ENCODE measurements around the gene ZBTB49.

The ZBTB49 gene

DNA sequence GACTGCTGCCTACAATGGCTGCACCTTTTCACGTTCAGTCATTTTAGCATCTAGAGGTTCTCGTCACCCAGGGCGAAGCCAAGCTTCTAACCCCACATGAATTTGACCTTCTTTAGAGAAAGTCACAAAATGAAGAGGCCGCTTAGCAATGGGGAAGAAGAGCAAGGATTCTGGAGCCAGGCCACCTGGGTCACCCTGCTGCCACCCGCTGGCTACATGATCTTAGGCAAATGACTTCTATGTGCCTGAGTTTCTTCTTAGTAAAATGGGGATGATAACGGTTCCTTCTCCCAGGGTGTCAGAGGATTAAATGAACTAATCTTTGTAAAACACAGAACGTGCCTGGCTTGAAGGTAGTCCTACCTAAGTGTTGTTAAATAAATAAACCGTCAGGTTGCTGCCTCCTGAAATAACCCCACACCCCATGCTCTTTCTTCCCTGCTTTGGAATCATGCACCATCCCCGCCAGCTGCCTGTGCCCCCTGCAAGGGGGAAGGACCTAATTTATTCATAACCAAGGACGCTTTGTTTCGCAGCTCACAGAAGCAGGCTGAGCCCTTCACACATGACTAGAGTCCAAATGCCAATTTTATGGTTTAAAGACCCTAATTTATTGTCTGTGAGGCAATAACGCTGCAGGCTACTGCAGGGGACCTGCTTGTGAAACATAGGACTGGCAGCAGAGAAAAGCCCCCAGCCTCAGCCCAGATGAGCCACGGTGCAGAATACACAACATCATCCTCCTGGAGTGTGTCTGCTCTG lies 68.2 kb downstream of the ZBTB49 start:
- DNase-seq (ENCODE audit: low spot score): no peak

DNA sequence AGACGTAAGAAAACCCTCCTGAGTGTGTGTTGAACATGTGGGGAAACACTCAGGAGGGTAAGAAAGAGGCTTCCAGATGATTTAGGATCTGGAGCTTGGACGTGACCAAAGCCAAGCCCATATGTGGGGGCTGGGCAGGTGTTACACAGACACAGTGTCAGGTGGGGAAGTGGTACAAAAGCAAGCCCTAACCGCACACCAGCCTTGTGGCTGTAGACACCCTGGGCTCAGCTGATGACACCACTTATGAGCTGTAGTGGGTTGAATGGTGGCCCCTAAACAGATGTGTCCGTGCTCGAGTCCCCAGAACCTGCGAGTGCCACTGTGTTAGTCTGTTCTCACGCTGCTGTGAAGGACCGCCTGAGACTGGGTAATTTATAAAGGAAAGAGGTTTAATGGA lies 71.8 kb downstream of the ZBTB49 start:
- DNase-seq (ENCODE audit: low spot score): no peak

DNA sequence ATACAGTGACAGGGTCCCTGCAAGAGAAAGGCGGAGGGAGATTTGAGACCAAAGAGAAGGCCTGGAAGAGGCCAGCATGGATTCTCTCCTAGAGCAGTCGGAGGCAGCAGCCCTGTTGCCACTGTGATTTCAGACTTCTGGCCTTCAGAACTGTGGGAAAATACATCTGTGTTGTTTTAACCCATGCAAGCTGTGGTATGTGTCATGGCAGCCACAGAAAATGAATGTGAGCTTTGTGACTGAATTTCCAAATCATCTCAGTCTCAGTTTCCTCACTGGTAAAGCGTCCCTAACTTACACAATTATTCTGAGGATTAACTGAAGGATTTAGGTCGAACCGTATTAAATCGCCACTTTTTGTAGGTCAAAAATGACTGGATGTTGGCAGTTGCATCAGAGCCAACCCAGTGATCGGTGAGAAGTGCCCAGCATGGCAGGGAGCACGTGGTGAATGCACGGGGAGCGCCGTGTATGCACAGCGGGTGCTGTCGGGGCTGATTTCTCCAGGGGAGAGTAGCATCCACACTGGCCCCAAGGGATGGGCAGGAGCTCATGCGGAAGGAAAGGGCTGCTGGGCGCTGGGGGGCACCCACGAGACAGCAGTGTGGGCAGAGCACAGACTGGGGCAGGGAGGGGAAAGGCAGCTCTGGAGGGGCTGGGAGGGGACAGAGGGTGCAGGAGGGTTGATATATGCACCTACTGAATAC lies 73.1 kb downstream of the ZBTB49 start:
- no peak for DNase-seq (ENCODE audit: low spot score)

DNA sequence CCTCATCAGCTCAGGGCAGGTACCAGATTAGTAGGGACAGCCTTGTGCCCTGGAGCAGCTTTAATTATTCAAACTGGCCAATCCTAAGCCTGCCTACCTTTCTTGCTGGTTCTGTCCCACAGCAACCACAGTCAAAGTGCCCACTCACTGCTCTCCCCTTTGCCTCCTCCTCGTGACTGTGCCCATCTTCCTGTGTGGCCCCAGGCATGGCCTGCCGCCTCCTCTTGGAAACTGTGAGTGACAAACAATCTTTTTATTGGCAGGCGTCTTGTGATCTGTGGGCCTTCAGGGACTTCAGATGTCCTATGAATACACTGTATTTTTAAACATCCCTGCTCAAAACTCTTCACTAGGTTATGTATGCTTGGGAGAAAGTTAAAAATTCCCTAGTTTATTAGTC lies 74.0 kb downstream of the ZBTB49 start:
- no peak for DNase-seq (ENCODE audit: low spot score)

DNA sequence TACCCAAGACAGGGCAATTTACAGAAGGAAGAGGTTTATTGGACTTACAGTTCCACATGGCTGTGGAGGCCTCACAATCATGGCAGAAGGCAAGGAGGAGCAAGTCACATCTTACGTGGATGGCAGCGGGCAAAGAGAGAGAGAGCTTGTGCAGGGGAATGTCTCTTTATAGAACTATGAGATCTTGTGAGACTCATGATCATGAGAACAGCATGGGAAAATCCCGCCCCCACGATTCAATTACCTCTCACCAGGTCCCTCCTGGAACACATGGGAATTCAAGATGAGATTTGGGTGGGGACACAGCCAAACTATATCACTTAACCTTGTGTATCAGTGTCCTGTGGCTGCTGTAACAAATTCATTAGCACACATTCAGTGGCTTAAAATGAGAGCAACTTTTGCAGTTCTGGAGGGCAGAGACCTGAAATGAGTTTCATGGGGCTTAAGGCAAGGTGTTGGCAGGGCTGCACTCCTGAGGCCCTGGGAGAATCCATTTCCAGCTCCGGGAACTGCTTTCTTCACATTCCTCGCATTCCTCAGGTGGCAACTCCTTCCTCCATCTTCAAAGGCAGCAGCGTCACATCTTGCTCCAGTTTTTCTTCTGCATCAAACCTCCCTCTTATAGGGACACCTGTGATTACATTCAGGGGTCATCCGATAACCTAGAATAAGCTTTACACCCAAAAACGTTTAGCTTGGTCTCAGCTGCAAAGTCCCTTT lies 74.6 kb downstream of the ZBTB49 start:
- DNase-seq (ENCODE audit: low spot score): no peak

DNA sequence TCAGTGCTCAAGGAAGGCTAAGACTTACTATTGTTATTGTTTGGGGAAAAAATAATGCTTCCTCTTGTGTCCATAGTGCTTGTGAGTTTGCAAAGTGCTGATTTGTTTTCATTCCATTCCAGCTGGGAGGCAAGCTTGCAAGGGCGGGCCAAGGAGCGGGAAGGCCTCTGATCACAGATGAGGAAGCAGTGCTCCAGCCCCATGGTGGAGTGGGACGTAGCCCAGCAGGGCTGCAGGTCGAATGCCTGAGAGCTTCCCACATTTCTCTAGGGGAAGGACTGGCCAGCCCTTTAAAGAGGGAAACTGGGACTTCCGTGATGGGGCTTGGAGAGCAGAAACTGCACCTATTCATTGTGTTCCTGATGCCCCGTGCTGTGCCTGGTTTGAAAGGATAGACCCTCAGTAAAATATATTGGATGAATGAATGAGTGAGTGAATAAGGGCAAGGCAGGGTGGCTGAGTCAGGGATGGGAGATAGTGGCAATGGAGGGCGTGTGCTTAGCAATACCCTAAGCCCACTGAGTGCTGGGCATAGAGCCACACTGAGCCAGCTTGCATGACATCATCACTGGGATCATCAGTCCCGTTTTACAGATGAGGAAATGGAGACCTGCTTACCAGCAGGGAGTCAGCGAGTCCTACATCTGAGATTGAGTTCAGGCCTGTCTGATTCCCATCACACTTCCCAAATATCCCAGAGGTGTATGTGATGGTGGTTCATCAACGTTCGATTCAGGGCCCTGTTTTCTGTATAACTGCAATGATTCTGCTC lies 78.9 kb downstream of the ZBTB49 start:
- DNase-seq (ENCODE audit: low spot score): no peak

All from activated CD4-positive, alpha-beta T cell treated with anti-CD3 and anti-CD28 coated beads, Interleukin-2, Interleukin-4, amounts not matched to agents 100 ng/mL and 50 ng/mL, durations not matched to agents 16 hours and 8 hours (primary cell).